Upper lobe of left lung (tissue), 4 donors: ENCODE measurements around the gene ANKFN1.

Experiments used
- POLR2A ChIP-seq, 4 donors: fragments of 450-650 bp; IDR thresholded peaks; one replicate each; pipeline ENCODE4 v1.5.1; 2016 to 2017; ENCODE audit warnings: antibody characterized with exemption in 4 of 4, mild to moderate bottlenecking in 2 of 4
- TF ChIP-seq, protein P1 (sequence below), 6 experiments: fragments of 450-650 bp in 4 of 6; fragments of 200-600 bp in 2 of 6; sonication (generic) in 2 of 6; IDR thresholded peaks; one replicate each; pipeline ENCODE4 v1.5.1; 2016 to 2019; ENCODE audit warnings: antibody characterized with exemption in 6 of 6

DNA sequence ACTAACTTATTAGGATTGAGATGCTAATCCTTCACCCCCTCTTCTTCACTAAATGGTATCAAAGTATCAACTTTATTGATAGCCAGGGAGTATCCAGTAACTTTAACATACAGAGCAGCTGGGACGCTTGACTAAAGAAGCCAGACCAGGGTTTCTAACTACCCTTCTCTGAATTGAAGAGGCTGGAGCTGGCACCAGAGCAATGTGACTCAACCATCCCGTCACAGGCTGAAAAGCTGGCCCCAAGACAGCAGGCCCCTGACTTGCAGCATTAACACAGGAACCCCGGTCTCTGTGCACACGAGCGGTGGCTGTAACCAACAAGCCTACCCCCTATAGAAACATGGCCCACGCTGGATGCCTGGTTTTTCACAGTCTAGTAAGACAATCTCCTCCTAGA lies 59.8 kb downstream of the ANKFN1 start:
- TF ChIP-seq, protein P1, sequence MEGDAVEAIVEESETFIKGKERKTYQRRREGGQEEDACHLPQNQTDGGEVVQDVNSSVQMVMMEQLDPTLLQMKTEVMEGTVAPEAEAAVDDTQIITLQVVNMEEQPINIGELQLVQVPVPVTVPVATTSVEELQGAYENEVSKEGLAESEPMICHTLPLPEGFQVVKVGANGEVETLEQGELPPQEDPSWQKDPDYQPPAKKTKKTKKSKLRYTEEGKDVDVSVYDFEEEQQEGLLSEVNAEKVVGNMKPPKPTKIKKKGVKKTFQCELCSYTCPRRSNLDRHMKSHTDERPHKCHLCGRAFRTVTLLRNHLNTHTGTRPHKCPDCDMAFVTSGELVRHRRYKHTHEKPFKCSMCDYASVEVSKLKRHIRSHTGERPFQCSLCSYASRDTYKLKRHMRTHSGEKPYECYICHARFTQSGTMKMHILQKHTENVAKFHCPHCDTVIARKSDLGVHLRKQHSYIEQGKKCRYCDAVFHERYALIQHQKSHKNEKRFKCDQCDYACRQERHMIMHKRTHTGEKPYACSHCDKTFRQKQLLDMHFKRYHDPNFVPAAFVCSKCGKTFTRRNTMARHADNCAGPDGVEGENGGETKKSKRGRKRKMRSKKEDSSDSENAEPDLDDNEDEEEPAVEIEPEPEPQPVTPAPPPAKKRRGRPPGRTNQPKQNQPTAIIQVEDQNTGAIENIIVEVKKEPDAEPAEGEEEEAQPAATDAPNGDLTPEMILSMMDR (IDR thresholded peaks at IDR 0.05) = no peak
- TF ChIP-seq POLR2A (IDR thresholded peaks at IDR 0.05) = no peak
